CD1c-positive myeloid dendritic cell (primary cell): ENCODE results near the gene KLHL36.

Experiments used
- DNase-seq: peaks from one replicate; pipeline ENCODE4 v3.0.0-alpha.2; 2016; ENCODE audit errors: extremely low spot score

The KLHL36 gene

GRCh38 chr16:84699147-84699711 lies 50.9 kb downstream of the KLHL36 start:
- DNase-seq: peak; percentile 10

GRCh38 chr16:84699712-84700445 lies 51.6 kb downstream of the KLHL36 start, which contains the start of gene USP10:
Gene USP10, plus strand, starts transcription at chr16:84700000. Its CDS starts 91 bp downstream, at chr16:84700091.
- peak; percentile 94 for DNase-seq

GRCh38 chr16:84700446-84701300 lies 52.4 kb downstream of the KLHL36 start:
- peak; percentile 47 for DNase-seq

- DNase-seq: no peak
Observed at GRCh38 chr16:84703681-84704080, 55.4 kb downstream of the KLHL36 start.

- DNase-seq: no peak
Observed at GRCh38 chr16:84704253-84704652, 55.9 kb downstream of the KLHL36 start.

- peak; percentile 36 for DNase-seq
Observed at GRCh38 chr16:84706856-84707255, 58.5 kb downstream of the KLHL36 start.

- DNase-seq: no peak
Observed at GRCh38 chr16:84709609-84710008, 61.3 kb downstream of the KLHL36 start.

GRCh38 chr16:84710686-84711085 lies 62.4 kb downstream of the KLHL36 start:
- no peak for DNase-seq
